ENCODE results near the gene CHN1.

- TF ChIP-seq CTCF (IDR thresholded peaks at IDR 0.05) (no peak), POLR2A (IDR thresholded peaks at IDR 0.05) (no peak)
Measured at GRCh38 chr2:174780856-174781255, 224.3 kb downstream of the CHN1 start.

Measured in testis (tissue), 2 donors.